ENCODE data around the gene EGFR.

Gene EGFR

DNA sequence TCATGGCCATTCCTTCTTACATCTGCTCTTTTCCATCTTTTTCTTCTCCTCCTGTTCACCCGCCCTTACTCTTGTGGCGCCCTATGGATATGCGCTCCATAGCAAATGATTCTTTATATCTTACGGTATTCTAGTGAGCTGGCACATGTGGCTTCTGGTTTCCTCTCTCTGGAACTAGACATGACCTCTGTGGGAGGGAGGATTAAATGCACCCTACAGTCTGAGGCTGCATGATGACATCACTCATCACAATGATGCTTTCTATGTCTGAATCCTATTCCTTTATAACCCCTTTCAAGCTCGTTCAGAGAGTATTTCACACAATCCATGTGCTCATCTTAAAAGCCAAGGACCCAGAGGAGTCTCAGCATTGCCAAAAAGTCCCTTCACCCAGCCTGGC is 153.3 kb downstream of the EGFR start:
- Histone ChIP-seq H3K27me3 (replicated peaks; ENCODE audit: insufficient read depth, low read length) (no peaks in the 10 kb centered on the region), H3K9me2 (replicated peaks; ENCODE audit: insufficient read depth, low read length) (no peaks in the 10 kb centered on the region), H3K4me1 (ENCODE audit: low read length) (no peaks in the 10 kb centered on the region), H3K4me3 (ENCODE audit: low read length) (no peak overlapping the region), H3F3A (ENCODE audit: insufficient read depth, low read length) (no peaks in the 10 kb centered on the region), H3K27ac (ENCODE audit: low read length) (no peak overlapping the region), H3K9ac (ENCODE audit: low read length) (no peak overlapping the region), H2AFZ (ENCODE audit: low read length) (no peak overlapping the region), H3K79me2 (ENCODE audit: low read length) (no peaks in the 10 kb centered on the region), H4K20me1 (ENCODE audit: insufficient read depth, low read length) (no peaks in the 10 kb centered on the region), H3K9me3 (replicated peaks; ENCODE audit: insufficient read depth, low read length) (no peaks in the 10 kb centered on the region), H3K36me3 (replicated peaks; ENCODE audit: insufficient read depth, low read length) (no peaks in the 10 kb centered on the region), H3K4me2 (ENCODE audit: low read depth, low read length) (no peak overlapping the region)
- DNase-seq, result no peak
- TF ChIP-seq EZH2 (optimal IDR thresholded peaks at IDR 0.05; ENCODE audit: low read depth, low read length), result no peak
- TF ChIP-seq, protein P1, sequence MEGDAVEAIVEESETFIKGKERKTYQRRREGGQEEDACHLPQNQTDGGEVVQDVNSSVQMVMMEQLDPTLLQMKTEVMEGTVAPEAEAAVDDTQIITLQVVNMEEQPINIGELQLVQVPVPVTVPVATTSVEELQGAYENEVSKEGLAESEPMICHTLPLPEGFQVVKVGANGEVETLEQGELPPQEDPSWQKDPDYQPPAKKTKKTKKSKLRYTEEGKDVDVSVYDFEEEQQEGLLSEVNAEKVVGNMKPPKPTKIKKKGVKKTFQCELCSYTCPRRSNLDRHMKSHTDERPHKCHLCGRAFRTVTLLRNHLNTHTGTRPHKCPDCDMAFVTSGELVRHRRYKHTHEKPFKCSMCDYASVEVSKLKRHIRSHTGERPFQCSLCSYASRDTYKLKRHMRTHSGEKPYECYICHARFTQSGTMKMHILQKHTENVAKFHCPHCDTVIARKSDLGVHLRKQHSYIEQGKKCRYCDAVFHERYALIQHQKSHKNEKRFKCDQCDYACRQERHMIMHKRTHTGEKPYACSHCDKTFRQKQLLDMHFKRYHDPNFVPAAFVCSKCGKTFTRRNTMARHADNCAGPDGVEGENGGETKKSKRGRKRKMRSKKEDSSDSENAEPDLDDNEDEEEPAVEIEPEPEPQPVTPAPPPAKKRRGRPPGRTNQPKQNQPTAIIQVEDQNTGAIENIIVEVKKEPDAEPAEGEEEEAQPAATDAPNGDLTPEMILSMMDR (IDR thresholded peaks at IDR 0.05; ENCODE audit: low read length), result no peak
- no peak for TF ChIP-seq EZH2phosphoT487 (IDR thresholded peaks at IDR 0.05; ENCODE audit: low read length)

- DNase-seq, result no peak
- no peaks in the 10 kb centered on the region for H3F3A ChIP-seq (ENCODE audit: insufficient read depth, low read length)
- no peaks in the 10 kb centered on the region for H3K9me3 ChIP-seq (replicated peaks; ENCODE audit: insufficient read depth, low read length)
- no peaks in the 10 kb centered on the region for H3K27me3 ChIP-seq (replicated peaks; ENCODE audit: insufficient read depth, low read length)
- H3K36me3 ChIP-seq (replicated peaks; ENCODE audit: insufficient read depth, low read length), result no peaks in the 10 kb centered on the region
- H2AFZ ChIP-seq (ENCODE audit: low read length), result no peak overlapping the region
- H3K4me2 ChIP-seq (ENCODE audit: low read depth, low read length), result no peak overlapping the region
- no peak overlapping the region for H3K27ac ChIP-seq (ENCODE audit: low read length)
- H3K4me3 ChIP-seq (ENCODE audit: low read length), result no peak overlapping the region
- no peaks in the 10 kb centered on the region for H3K4me1 ChIP-seq (ENCODE audit: low read length)
- no peaks in the 10 kb centered on the region for H3K79me2 ChIP-seq (ENCODE audit: low read length)
- H3K9me2 ChIP-seq (replicated peaks; ENCODE audit: insufficient read depth, low read length), result no peaks in the 10 kb centered on the region
- no peak for TF ChIP-seq EZH2 (optimal IDR thresholded peaks at IDR 0.05; ENCODE audit: low read depth, low read length)
- TF ChIP-seq, protein P1 (IDR thresholded peaks at IDR 0.05; ENCODE audit: low read length), result no peak
- TF ChIP-seq EZH2phosphoT487 (IDR thresholded peaks at IDR 0.05; ENCODE audit: low read length), result no peak
- no peak overlapping the region for H3K9ac ChIP-seq (ENCODE audit: low read length)
- no peaks in the 10 kb centered on the region for H4K20me1 ChIP-seq (ENCODE audit: insufficient read depth, low read length)
Measured at GRCh38 chr7:55172881-55173609, 154.2 kb downstream of the EGFR start.

DNA sequence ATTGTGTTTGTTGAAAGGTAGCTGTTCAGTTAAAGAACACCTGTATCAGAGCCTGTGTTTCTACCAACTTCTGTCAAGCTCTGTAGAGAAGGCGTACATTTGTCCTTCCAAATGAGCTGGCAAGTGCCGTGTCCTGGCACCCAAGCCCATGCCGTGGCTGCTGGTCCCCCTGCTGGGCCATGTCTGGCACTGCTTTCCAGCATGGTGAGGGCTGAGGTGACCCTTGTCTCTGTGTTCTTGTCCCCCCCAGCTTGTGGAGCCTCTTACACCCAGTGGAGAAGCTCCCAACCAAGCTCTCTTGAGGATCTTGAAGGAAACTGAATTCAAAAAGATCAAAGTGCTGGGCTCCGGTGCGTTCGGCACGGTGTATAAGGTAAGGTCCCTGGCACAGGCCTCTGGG is 154.9 kb downstream of the EGFR start:
- Histone ChIP-seq H2AFZ (ENCODE audit: low read length) (no peak overlapping the region), H3K4me1 (ENCODE audit: low read length) (no peaks in the 10 kb centered on the region), H3K4me3 (ENCODE audit: low read length) (no peak overlapping the region), H3K9me2 (replicated peaks; ENCODE audit: insufficient read depth, low read length) (no peaks in the 10 kb centered on the region), H3K27ac (ENCODE audit: low read length) (no peak overlapping the region), H3K36me3 (replicated peaks; ENCODE audit: insufficient read depth, low read length) (no peaks in the 10 kb centered on the region), H3K9me3 (replicated peaks; ENCODE audit: insufficient read depth, low read length) (no peaks in the 10 kb centered on the region), H4K20me1 (ENCODE audit: insufficient read depth, low read length) (no peaks in the 10 kb centered on the region), H3K79me2 (ENCODE audit: low read length) (no peaks in the 10 kb centered on the region), H3K27me3 (replicated peaks; ENCODE audit: insufficient read depth, low read length) (no peaks in the 10 kb centered on the region), H3K9ac (ENCODE audit: low read length) (no peak overlapping the region), H3K4me2 (ENCODE audit: low read depth, low read length) (no peak overlapping the region), H3F3A (ENCODE audit: insufficient read depth, low read length) (no peaks in the 10 kb centered on the region)
- no peak for DNase-seq
- TF ChIP-seq EZH2 (optimal IDR thresholded peaks at IDR 0.05; ENCODE audit: low read depth, low read length), result no peak
- TF ChIP-seq EZH2phosphoT487 (IDR thresholded peaks at IDR 0.05; ENCODE audit: low read length), result no peak
- TF ChIP-seq, protein P1 (IDR thresholded peaks at IDR 0.05; ENCODE audit: low read length), result no peak
